A673 (cell line): ENCODE results near the gene INPP5B. TPM values are rescaled to one million over a fixed set of nuclear protein-coding genes. Genes with fewer than 3 reads are reported as not detected.
A peak's percentile ranks its signal among the peaks of the same experiment; 100 is the strongest.
"Not testable (repeated sequence)": the region's sequence is repeated elsewhere in the genome, so short reads cannot be mapped to it uniquely, and the experiment has no call there.

Source experiments
- BruUV-seq: library from RNA; stranded (reverse); fragments of 400-500 nt; replicated peaks from 2 replicates; lab custom pipeline; 2021; lab: Mats Ljungman, UMichigan
- CTCF ChIA-PET: fragments of 300-600 bp; sonication (Branson Sonifier 250); formaldehyde crosslinking; loops from one replicate; lab custom pipeline; 2022; ENCODE audit warnings: antibody characterized with exemption; lab: Charles Lee
- POLR2A ChIA-PET: fragments of 300-600 bp; sonication (Branson Sonifier 250); formaldehyde crosslinking; loops from one replicate; lab custom pipeline; 2022; ENCODE audit warnings: antibody characterized with exemption; ENCODE audit not compliant: low non-redundant PET; lab: Charles Lee
- DNase-seq: peaks from one replicate; pipeline ENCODE4 v3.0.0-alpha.2; 2015; ENCODE audit warnings: low spot score
- H3K27ac ChIP-seq: fragments of 200-600 bp; sonication (generic); 2 replicates; pipeline ENCODE4 v1.5.1; 2016; ENCODE audit warnings: mixed run types, low read depth, mild to moderate bottlenecking, mixed read lengths, antibody characterized with exemption, low read length; ENCODE audit not compliant: poor library complexity, severe bottlenecking
- H3K27me3 ChIP-seq: fragments of 200-600 bp; sonication (generic); replicated peaks from 2 replicates; pipeline ENCODE4 v1.6.1; 2017; ENCODE audit warnings: mixed run types, low read depth, mild to moderate bottlenecking, mixed read lengths, antibody characterized with exemption, low read length; ENCODE audit not compliant: insufficient read depth, poor library complexity
- H3K36me3 ChIP-seq: fragments of 200-600 bp; sonication (generic); 2 replicates; pipeline ENCODE4 v1.6.1; 2016; ENCODE audit warnings: mixed run types, mild to moderate bottlenecking, mixed read lengths, antibody characterized with exemption, low read length; ENCODE audit not compliant: insufficient read depth, poor library complexity, severe bottlenecking
- H3K4me1 ChIP-seq: fragments of 200-600 bp; sonication (generic); 2 replicates; pipeline ENCODE4 v1.6.1; 2017; ENCODE audit warnings: mixed run types, mild to moderate bottlenecking, mixed read lengths, antibody characterized with exemption, low read length; ENCODE audit not compliant: insufficient read depth, poor library complexity, severe bottlenecking
- H3K4me3 ChIP-seq: fragments of 200-600 bp; sonication (generic); 2 replicates; pipeline ENCODE4 v1.5.1; 2016; ENCODE audit warnings: low read depth, mixed run types, mild to moderate bottlenecking, mixed read lengths, low read length; ENCODE audit not compliant: poor library complexity, severe bottlenecking
- H3K9me3 ChIP-seq: fragments of 200-600 bp; sonication (generic); 2 replicates; pipeline ENCODE4 v1.6.1; 2016; ENCODE audit warnings: mixed run types, low read depth, mild to moderate bottlenecking, mixed read lengths, antibody characterized with exemption, low read length; ENCODE audit not compliant: poor library complexity, severe bottlenecking
- EZH2 ChIP-seq: fragments of 200-600 bp; sonication (generic); IDR thresholded peaks from 2 replicates; pipeline ENCODE4 v1.6.1; 2017; ENCODE audit warnings: borderline replicate concordance, low read depth, mild to moderate bottlenecking, mixed read lengths, antibody characterized with exemption, low read length; ENCODE audit not compliant: poor library complexity, severe bottlenecking
- intact Hi-C: fragments of 100-400 bp; cut with micrococcal nuclease; formaldehyde crosslinking; loops from one replicate; pipeline ENCODE4 v1.10.0; 2022; ENCODE audit not compliant: unreplicated experiment
- total RNA-seq: library from RNA; stranded (reverse); gene quantifications from 2 replicates; pipeline ENCODE4 v1.2.3, GENCODE V29; 2021
- TF ChIP-seq, protein P1 (sequence below): fragments of 300-800, 200-600 bp; sonication (generic); conservative IDR thresholded peaks from 2 replicates; pipeline ENCODE4 v1.5.1; 2017; ENCODE audit warnings: low read depth, mild to moderate bottlenecking, antibody characterized with exemption, low read length, moderate library complexity, mixed read lengths

Gene INPP5B
- total RNA-seq, 1 experiment from 2014 or later: 15.6 TPM

GRCh38 chr1:37978541-37978940, 31.7 kb upstream of the INPP5B start:
- H3K4me3 ChIP-seq: no peak overlapping the region
- CTCF ChIA-PET: no interaction called here
- intact Hi-C loops: no loop called here
- DNase-seq: no peak
- no peak overlapping the region for H3K27ac ChIP-seq
- TF ChIP-seq, protein P1, sequence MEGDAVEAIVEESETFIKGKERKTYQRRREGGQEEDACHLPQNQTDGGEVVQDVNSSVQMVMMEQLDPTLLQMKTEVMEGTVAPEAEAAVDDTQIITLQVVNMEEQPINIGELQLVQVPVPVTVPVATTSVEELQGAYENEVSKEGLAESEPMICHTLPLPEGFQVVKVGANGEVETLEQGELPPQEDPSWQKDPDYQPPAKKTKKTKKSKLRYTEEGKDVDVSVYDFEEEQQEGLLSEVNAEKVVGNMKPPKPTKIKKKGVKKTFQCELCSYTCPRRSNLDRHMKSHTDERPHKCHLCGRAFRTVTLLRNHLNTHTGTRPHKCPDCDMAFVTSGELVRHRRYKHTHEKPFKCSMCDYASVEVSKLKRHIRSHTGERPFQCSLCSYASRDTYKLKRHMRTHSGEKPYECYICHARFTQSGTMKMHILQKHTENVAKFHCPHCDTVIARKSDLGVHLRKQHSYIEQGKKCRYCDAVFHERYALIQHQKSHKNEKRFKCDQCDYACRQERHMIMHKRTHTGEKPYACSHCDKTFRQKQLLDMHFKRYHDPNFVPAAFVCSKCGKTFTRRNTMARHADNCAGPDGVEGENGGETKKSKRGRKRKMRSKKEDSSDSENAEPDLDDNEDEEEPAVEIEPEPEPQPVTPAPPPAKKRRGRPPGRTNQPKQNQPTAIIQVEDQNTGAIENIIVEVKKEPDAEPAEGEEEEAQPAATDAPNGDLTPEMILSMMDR: no peak
- no peak for TF ChIP-seq EZH2
- BruUV-seq: no TSS peak
- no peaks in the 10 kb centered on the region for H3K9me3 ChIP-seq
- no peaks in the 10 kb centered on the region for H3K27me3 ChIP-seq
- POLR2A ChIA-PET: interaction anchor here (0.6 kb wide), 1 partner anchor 848 kb away, joined by 3 read pairs; no protein-coding TSS in a partner anchor
- no peaks in the 10 kb centered on the region for H3K4me1 ChIP-seq
- H3K36me3 ChIP-seq: peaks cover 84% of the 10 kb centered on the region

DNA sequence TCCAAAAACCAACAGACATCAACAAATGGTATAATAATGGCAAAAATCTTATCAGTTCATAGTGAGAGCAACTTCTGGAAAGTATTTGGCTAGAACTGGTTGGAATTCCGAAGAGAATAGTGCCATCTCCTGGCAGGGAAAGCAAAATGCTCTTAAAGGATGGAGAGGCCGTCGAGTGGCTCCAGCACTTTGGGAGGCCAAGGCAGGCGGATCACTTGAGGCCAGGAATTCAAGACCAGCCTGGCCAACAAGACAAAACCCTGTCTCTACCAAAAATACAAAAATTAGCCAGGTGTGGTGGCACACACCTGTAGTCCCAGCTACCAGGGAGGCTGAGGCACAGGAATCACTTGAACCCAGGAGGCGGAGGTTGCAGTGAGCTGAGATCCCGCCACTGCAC, 28.2 kb upstream of the INPP5B start:
- H3K4me1 ChIP-seq, H3K4me3 ChIP-seq, H3K9me3 ChIP-seq, H3K27ac ChIP-seq, H3K27me3 ChIP-seq, POLR2A ChIA-PET, BruUV-seq: not testable (repeated sequence)
- peak; percentile 71 for DNase-seq
- intact Hi-C loops: loop anchor here (1.0 kb wide), 1 partner anchor 85 kb away; no protein-coding TSS in a partner anchor
- peaks cover 63% of the 10 kb centered on the region for H3K36me3 ChIP-seq
- TF ChIP-seq, protein P1: peak; percentile 69
- CTCF ChIA-PET: interaction anchor here (0.7 kb wide), 1 partner anchor 92 kb away, joined by 4 read pairs; no protein-coding TSS in a partner anchor

- intact Hi-C loops: no loop called here
- CTCF ChIA-PET: interaction anchor here (0.7 kb wide), 1 partner anchor 516 kb away, joined by 5 read pairs; no protein-coding TSS in a partner anchor
- TF ChIP-seq EZH2: no peak
- TF ChIP-seq, protein P1: no peak
- H3K9me3 ChIP-seq: no peaks in the 10 kb centered on the region
- POLR2A ChIA-PET: no interaction called here
- no peak overlapping the region for H3K27ac ChIP-seq
- no peaks in the 10 kb centered on the region for H3K27me3 ChIP-seq
- no TSS peak for BruUV-seq
- DNase-seq: no peak
- no peaks in the 10 kb centered on the region for H3K4me1 ChIP-seq
- no peak overlapping the region for H3K4me3 ChIP-seq
- H3K36me3 ChIP-seq: peaks cover 62% of the 10 kb centered on the region
Measured at GRCh38 chr1:37974567-37974966, 27.7 kb upstream of the INPP5B start.

- DNase-seq, H3K9me3 ChIP-seq, H3K4me3 ChIP-seq, POLR2A ChIA-PET, H3K27me3 ChIP-seq, H3K27ac ChIP-seq, H3K4me1 ChIP-seq, BruUV-seq, CTCF ChIA-PET, intact Hi-C loops: not testable (repeated sequence)
- H3K36me3 ChIP-seq: peaks cover 62% of the 10 kb centered on the region
Measured at GRCh38 chr1:37973684-37974083, 26.8 kb upstream of the INPP5B start.
